Measurements from ENCODE around the gene ALS2CL. TPM values are rescaled to one million over a fixed set of nuclear protein-coding genes. Genes with fewer than 3 reads are reported as not detected.

The ALS2CL gene
- total RNA-seq, 1 experiment from 2014 or later = 16.4 TPM

DNA sequence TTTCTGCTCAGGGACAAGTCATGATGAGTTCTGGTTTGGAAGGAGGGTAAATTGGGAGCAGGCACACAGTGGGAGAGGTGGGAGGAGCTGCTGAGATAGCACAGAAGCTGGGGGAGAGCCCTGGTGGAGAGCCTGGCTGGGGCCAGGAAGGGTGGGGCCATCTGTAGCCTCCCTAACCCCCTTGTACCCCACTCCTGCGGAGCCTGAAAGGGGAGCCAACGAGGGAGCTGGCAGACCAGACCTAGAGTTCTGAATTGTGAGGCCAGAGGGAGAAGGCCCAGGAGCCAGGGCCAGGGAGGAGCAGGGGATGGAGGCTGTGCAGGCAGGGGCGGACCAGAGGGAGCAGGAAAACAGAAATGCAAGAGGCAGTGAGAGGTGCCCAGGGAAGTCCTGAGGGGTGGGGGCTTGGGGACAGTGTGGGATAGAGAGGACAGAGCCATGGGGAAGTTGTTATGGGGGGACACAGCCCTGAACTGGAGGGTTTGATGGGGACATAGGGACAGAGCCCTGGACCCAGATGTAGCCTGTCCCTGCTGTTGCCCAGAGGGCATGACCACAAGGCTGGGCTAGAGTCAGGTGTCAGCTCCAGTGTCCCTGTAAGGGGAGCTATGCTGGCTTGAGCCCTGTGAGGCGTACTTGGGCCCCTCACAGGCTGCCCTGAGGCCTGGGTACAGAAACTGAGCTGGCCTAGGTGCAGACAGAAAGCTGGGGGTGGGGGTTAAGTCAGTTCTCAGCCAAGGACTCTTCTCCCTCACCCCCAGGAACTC is 8.9 kb upstream of the ALS2CL start:
- ChIA-PET RAD21 (ENCODE audit: low non-redundant PET in 1 of 2, low total read pairs in 2 of 2, uncharacterized antibody in 2 of 2, unreplicated experiment in 2 of 2) (interaction anchor here in 1 of 2 experiments (1.0 kb wide), 1 partner anchor 39 kb away, joined by 3 read pairs; no protein-coding TSS in a partner anchor), POLR2A (interaction anchor here (1.1 kb wide), 1 partner anchor 9 kb away, joined by 4 read pairs; the partner anchor contains the start of gene ALS2CL), CTCF (no interaction called here)
- TF ChIP-seq FOSL1 (IDR thresholded peaks at IDR 0.05; ENCODE audit: low read depth) (no peak), ZFX (IDR thresholded peaks at IDR 0.05) (no peak), CEBPB (IDR thresholded peaks at IDR 0.05; ENCODE audit: low read depth) (no peak), EGR1 (IDR thresholded peaks at IDR 0.05; ENCODE audit: low read depth) (no peak), EZH2phosphoT487 (IDR thresholded peaks at IDR 0.05; ENCODE audit: borderline replicate concordance) (no peak)
- no peaks in the 10 kb centered on the region for H4K20me1 ChIP-seq (ENCODE audit: insufficient read depth)
- no peaks in the 10 kb centered on the region for H3K79me2 ChIP-seq (ENCODE audit: insufficient read depth, low read length)
- no peak overlapping the region for H2AFZ ChIP-seq (ENCODE audit: low read depth, low read length, poor library complexity, severe bottlenecking)
- intact Hi-C loops (cut with micrococcal nuclease) = loop anchor here (10.0 kb wide), 1 partner anchor 1082 kb away; the partner anchor contains the start of gene SMARCC1
- H3K27ac ChIP-seq (ENCODE audit: low read depth, low read length) = no peak overlapping the region
- no peaks in the 10 kb centered on the region for H3K9me3 ChIP-seq (ENCODE audit: control insufficient read depth in 1 of 2, insufficient read depth in 1 of 2, low read depth in 1 of 2, low read length in 2 of 2)
- H3K4me3 ChIP-seq (replicated peaks in 1 of 2; ENCODE audit: low read depth in 1 of 2, low read length in 2 of 2) = no peak overlapping the region
- no peak overlapping the region for H3K9ac ChIP-seq (ENCODE audit: low read length)
- no peaks in the 10 kb centered on the region for H3K36me3 ChIP-seq (ENCODE audit: control insufficient read depth in 1 of 2, insufficient read depth in 2 of 2, low read length in 2 of 2)
- H3K4me1 ChIP-seq (ENCODE audit: control insufficient read depth in 1 of 2, insufficient read depth in 2 of 2, low read length in 2 of 2) = peaks cover 7 to 15% of the 10 kb centered on the region in 2 experiments; a peak in 3 of 4 replicates
- no TSS peak for BruUV-seq (replicated peaks)
- DNase-seq (ENCODE audit: low read depth, low spot score) (no peak), ATAC-seq (no peak)
- no peak overlapping the region for H3K4me2 ChIP-seq (ENCODE audit: low read length)
- H3K9me2 ChIP-seq (ENCODE audit: insufficient read depth) = no peaks in the 10 kb centered on the region
- no peaks in the 10 kb centered on the region for H3K27me3 ChIP-seq (ENCODE audit: insufficient read depth, low read length)

GRCh38 chr3:46701181-46701939 is 7.9 kb upstream of the ALS2CL start, which contains the start of gene TMIE:
Gene TMIE (plus strand): TSS chr3:46701392. CDS start chr3:46701488, 96 bp downstream.
- H3K79me2 ChIP-seq (ENCODE audit: insufficient read depth, low read length) = no peaks in the 10 kb centered on the region
- no peak within 1 kb of the TSS for H3K4me2 ChIP-seq (ENCODE audit: low read length)
- DNase-seq (ENCODE audit: low read depth, low spot score) (no peak), ATAC-seq (no peak)
- no peaks in the 10 kb centered on the region for H3K36me3 ChIP-seq (ENCODE audit: control insufficient read depth in 1 of 2, insufficient read depth in 2 of 2, low read length in 2 of 2)
- H3K9me2 ChIP-seq (ENCODE audit: insufficient read depth) = no peaks in the 10 kb centered on the region
- ChIA-PET CTCF (no interaction called here), RAD21 (ENCODE audit: low non-redundant PET in 1 of 2, low total read pairs in 2 of 2, uncharacterized antibody in 2 of 2, unreplicated experiment in 2 of 2) (no interaction called here), POLR2A (no interaction called here)
- intact Hi-C loops (cut with micrococcal nuclease) = loop anchor here (10.0 kb wide), 1 partner anchor 1083 kb away; the partner anchor contains the start of gene SMARCC1
- peaks cover 5 to 15% of the 10 kb centered on the region in 2 experiments; a peak in 3 of 4 replicates for H3K4me1 ChIP-seq (ENCODE audit: control insufficient read depth in 1 of 2, insufficient read depth in 2 of 2, low read length in 2 of 2)
- H3K9ac ChIP-seq (ENCODE audit: low read length) = no peak within 1 kb of the TSS
- H3K9me3 ChIP-seq (ENCODE audit: control insufficient read depth in 1 of 2, insufficient read depth in 1 of 2, low read depth in 1 of 2, low read length in 2 of 2) = no peaks in the 10 kb centered on the region
- H3K27me3 ChIP-seq (ENCODE audit: insufficient read depth, low read length) = no peaks in the 10 kb centered on the region
- H3K4me3 ChIP-seq (replicated peaks in 1 of 2; ENCODE audit: low read depth in 1 of 2, low read length in 2 of 2) = no peak within 1 kb of the TSS
- no peak within 1 kb of the TSS for H2AFZ ChIP-seq (ENCODE audit: low read depth, low read length, poor library complexity, severe bottlenecking)
- H4K20me1 ChIP-seq (ENCODE audit: insufficient read depth) = no peaks in the 10 kb centered on the region
- no peak within 1 kb of the TSS; the same call in 1 of the 2 replicates for H3K27ac ChIP-seq (ENCODE audit: low read depth, low read length)
- no TSS peak for BruUV-seq (replicated peaks)
- TF ChIP-seq ATF3 (IDR thresholded peaks at IDR 0.05) (no peak), JUND (IDR thresholded peaks at IDR 0.05) (no peak), EGR1 (IDR thresholded peaks at IDR 0.05; ENCODE audit: low read depth) (no peak), POLR2AphosphoS5 (IDR thresholded peaks at IDR 0.05; ENCODE audit: low read depth, low read length) (no peak), ZFX (IDR thresholded peaks at IDR 0.05) (no peak), ELF1 (IDR thresholded peaks at IDR 0.05; ENCODE audit: borderline replicate concordance, low read depth) (no peak), SRF (IDR thresholded peaks at IDR 0.05; ENCODE audit: low read depth) (no peak), POLR2A (IDR thresholded peaks at IDR 0.05; ENCODE audit: borderline replicate concordance, extremely low read depth, insufficient read depth, insufficient read length) (no peak), CBX3 (IDR thresholded peaks at IDR 0.05; ENCODE audit: low read depth) (no peak), YY1 (IDR thresholded peaks at IDR 0.05; ENCODE audit: extremely low read depth, insufficient replicate concordance, low read depth, low read length) (no peak), SIN3A (IDR thresholded peaks at IDR 0.05; ENCODE audit: low read depth) (no peak), FOSL1 (IDR thresholded peaks at IDR 0.05; ENCODE audit: low read depth) (no peak), EZH2phosphoT487 (IDR thresholded peaks at IDR 0.05; ENCODE audit: borderline replicate concordance) (no peak), EZH2 (IDR thresholded peaks at IDR 0.05) (no peak), CEBPB (IDR thresholded peaks at IDR 0.05; ENCODE audit: low read depth) (no peak), ZNF274 (IDR thresholded peaks at IDR 0.05; ENCODE audit: low read depth, low read length) (no peak)
- TF ChIP-seq, protein P1, sequence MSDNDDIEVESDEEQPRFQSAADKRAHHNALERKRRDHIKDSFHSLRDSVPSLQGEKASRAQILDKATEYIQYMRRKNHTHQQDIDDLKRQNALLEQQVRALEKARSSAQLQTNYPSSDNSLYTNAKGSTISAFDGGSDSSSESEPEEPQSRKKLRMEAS (IDR thresholded peaks at IDR 0.05) = no peak

Data from HCT116 (cell line).